SK-N-SH treated with all-trans-retinoic acid at 6 μM for 48 hours (cell line): ENCODE data around the gene CHCHD1.

Experiments used
- ATAC-seq: fragments of 200-7000 bp; cut with Tn5 transposase; 3 replicates; pipeline ENCODE4 v1.9.1; 2020; ENCODE audit warnings: mild to moderate bottlenecking, moderate library complexity
- ARNTL ChIP-seq: fragments of 450-650 bp; formaldehyde crosslinking; IDR thresholded peaks from 2 replicates; pipeline ENCODE4 v1.5.0; 2020; ENCODE audit warnings: low read depth, mild to moderate bottlenecking, moderate library complexity, borderline replicate concordance
- BACH2 ChIP-seq: fragments of 250-450 bp; sonication (Bioruptor Pico); IDR thresholded peaks from 2 replicates; pipeline ENCODE4 v1.9.0; 2021; ENCODE audit warnings: mild to moderate bottlenecking, borderline replicate concordance
- CREB5 ChIP-seq: fragments of 250-450 bp; sonication (Bioruptor Pico); IDR thresholded peaks from 2 replicates; pipeline ENCODE4 v1.5.1; 2020; ENCODE audit warnings: low read depth, mild to moderate bottlenecking, moderate library complexity
- CSDC2 ChIP-seq: fragments of 250-450 bp; sonication (Bioruptor Pico); IDR thresholded peaks from 2 replicates; pipeline ENCODE4 v1.5.0; 2020; ENCODE audit warnings: mild to moderate bottlenecking, moderate library complexity
- CSRNP3 ChIP-seq: fragments of 250-450 bp; sonication (Bioruptor Pico); IDR thresholded peaks from 2 replicates; pipeline ENCODE4 v1.5.1; 2021; ENCODE audit warnings: mild to moderate bottlenecking, moderate library complexity
- ESRRG ChIP-seq: fragments of 250-450 bp; sonication (Bioruptor Pico); IDR thresholded peaks from 2 replicates; pipeline ENCODE4 v1.6.1; 2021; ENCODE audit warnings: mild to moderate bottlenecking
- GLIS3 ChIP-seq: fragments of 250-450 bp; sonication (Bioruptor Pico); IDR thresholded peaks from 2 replicates; pipeline ENCODE4 v1.5.0; 2020; ENCODE audit warnings: mild to moderate bottlenecking, moderate library complexity
- ISL1 ChIP-seq: fragments of 250-450 bp; sonication (Bioruptor Pico); IDR thresholded peaks from 2 replicates; pipeline ENCODE4 v2.1.2; 2022; ENCODE audit warnings: mild to moderate bottlenecking, moderate library complexity
- OSR1 ChIP-seq: fragments of 250-450 bp; sonication (Bioruptor Pico); IDR thresholded peaks from 2 replicates; pipeline ENCODE4 v1.8.0; 2022; ENCODE audit warnings: moderate library complexity, mild to moderate bottlenecking, inconsistent platforms
- POU6F1 ChIP-seq: fragments of 250-450 bp; sonication (Bioruptor Pico); IDR thresholded peaks from 2 replicates; pipeline ENCODE4 v1.8.0; 2021; ENCODE audit warnings: low read depth, mild to moderate bottlenecking, moderate library complexity, borderline replicate concordance
- PPARA ChIP-seq: fragments of 250-450 bp; sonication (Bioruptor Pico); IDR thresholded peaks from 2 replicates; pipeline ENCODE4 v1.5.0; 2020; ENCODE audit warnings: mild to moderate bottlenecking, borderline replicate concordance
- RARB ChIP-seq: fragments of 250-450 bp; sonication (Bioruptor Pico); IDR thresholded peaks from 2 replicates; pipeline ENCODE4 v1.8.0; 2021; ENCODE audit warnings: mild to moderate bottlenecking, moderate library complexity
- SNAI2 ChIP-seq: fragments of 250-450 bp; sonication (Bioruptor Pico); IDR thresholded peaks from 2 replicates; pipeline ENCODE4 v1.5.0; 2020; ENCODE audit warnings: mild to moderate bottlenecking, moderate library complexity
- TCF4 ChIP-seq: fragments of 250-450 bp; sonication (Bioruptor Pico); IDR thresholded peaks from 2 replicates; pipeline ENCODE4 v1.8.0; 2021; ENCODE audit warnings: mild to moderate bottlenecking, moderate library complexity, borderline replicate concordance
- TOX ChIP-seq: fragments of 250-450 bp; sonication (Bioruptor Pico); IDR thresholded peaks from 2 replicates; pipeline ENCODE4 v1.8.0; 2021; ENCODE audit warnings: mild to moderate bottlenecking, moderate library complexity, borderline replicate concordance
- TSHZ2 ChIP-seq: fragments of 250-450 bp; sonication (Bioruptor Pico); IDR thresholded peaks from 2 replicates; pipeline ENCODE4 v1.5.0; 2020; ENCODE audit warnings: mild to moderate bottlenecking, moderate library complexity
- ZC3H10 ChIP-seq: fragments of 250-450 bp; sonication (Bioruptor Pico); IDR thresholded peaks from 2 replicates; pipeline ENCODE4 v1.5.1; 2021; ENCODE audit warnings: mild to moderate bottlenecking, moderate library complexity
- ZFP3 ChIP-seq: fragments of 250-450 bp; sonication (Bioruptor Pico); IDR thresholded peaks from 2 replicates; pipeline ENCODE4 v1.5.0; 2020; ENCODE audit warnings: mild to moderate bottlenecking, moderate library complexity
- ZFP30 ChIP-seq: fragments of 450-650 bp; formaldehyde crosslinking; IDR thresholded peaks from 2 replicates; pipeline ENCODE4 v1.5.0; 2022; ENCODE audit warnings: mild to moderate bottlenecking, moderate library complexity
- ZNF565 ChIP-seq: fragments of 450-650 bp; formaldehyde crosslinking; conservative IDR thresholded peaks from 2 replicates; pipeline ENCODE4 v1.5.0; 2020; ENCODE audit warnings: low read depth, mild to moderate bottlenecking, moderate library complexity
- ZNF70 ChIP-seq: fragments of 450-650 bp; formaldehyde crosslinking; IDR thresholded peaks from 2 replicates; pipeline ENCODE4 v1.5.0; 2020; ENCODE audit warnings: mild to moderate bottlenecking, moderate library complexity
- ZNF8 ChIP-seq: fragments of 450-650 bp; formaldehyde crosslinking; IDR thresholded peaks from 2 replicates; pipeline ENCODE4 v1.5.0; 2020; ENCODE audit warnings: mild to moderate bottlenecking, moderate library complexity

The CHCHD1 gene

GRCh38 chr10:73815719-73816030 is 33.8 kb downstream of the CHCHD1 start (continued):
- TF ChIP-seq CSRNP3 (CRISPR knock-in tag) (no peak), ZNF8 (CRISPR knock-in tag) (no peak), RARB (CRISPR knock-in tag) (no peak), ISL1 (no peak), POU6F1 (CRISPR knock-in tag) (no peak), ESRRG (CRISPR knock-in tag) (no peak), PPARA (CRISPR knock-in tag) (no peak)

GRCh38 chr10:73816917-73817729 is 35.3 kb downstream of the CHCHD1 start:
- ATAC-seq: no peak
- no peak for TF ChIP-seq RARB (CRISPR knock-in tag)
- no peak for TF ChIP-seq CSDC2
- no peak for TF ChIP-seq ZNF565

- no peak for ATAC-seq
- TF ChIP-seq ESRRG (CRISPR knock-in tag): no peak
These were observed 36.0 kb downstream of the CHCHD1 start for GRCh38 chr10:73817826-73818225.

GRCh38 chr10:73818402-73818801 is 36.6 kb downstream of the CHCHD1 start:
- no peak for ATAC-seq

GRCh38 chr10:73819081-73819480 is 37.2 kb downstream of the CHCHD1 start:
- no peak for ATAC-seq
- TF ChIP-seq OSR1 (CRISPR knock-in tag): no peak
- TF ChIP-seq ARNTL (CRISPR knock-in tag): no peak
- TF ChIP-seq TSHZ2 (CRISPR knock-in tag): no peak
- no peak for TF ChIP-seq ZNF70 (CRISPR knock-in tag)
- no peak for TF ChIP-seq CREB5 (CRISPR knock-in tag)
- TF ChIP-seq CSRNP3 (CRISPR knock-in tag): no peak
- TF ChIP-seq CSDC2: no peak
- no peak for TF ChIP-seq RARB (CRISPR knock-in tag)
- TF ChIP-seq SNAI2 (CRISPR knock-in tag): no peak
- TF ChIP-seq ZFP30 (CRISPR knock-in tag): no peak
- no peak for TF ChIP-seq TOX (CRISPR knock-in tag)
- TF ChIP-seq ZFP3 (CRISPR knock-in tag): no peak
- no peak for TF ChIP-seq TCF4 (CRISPR knock-in tag)
- TF ChIP-seq BACH2 (CRISPR knock-in tag): no peak
- TF ChIP-seq ESRRG (CRISPR knock-in tag): no peak
- no peak for TF ChIP-seq POU6F1 (CRISPR knock-in tag)
- TF ChIP-seq ZNF8 (CRISPR knock-in tag): no peak
- no peak for TF ChIP-seq GLIS3
- no peak for TF ChIP-seq ISL1
- TF ChIP-seq ZC3H10 (CRISPR knock-in tag): no peak

More at GRCh38 chr10:73818402-73818801, 36.6 kb downstream of the CHCHD1 start:
- TF ChIP-seq ZC3H10 (CRISPR knock-in tag) (no peak), PPARA (CRISPR knock-in tag) (no peak), ESRRG (CRISPR knock-in tag) (no peak), OSR1 (CRISPR knock-in tag) (no peak), ZNF8 (CRISPR knock-in tag) (no peak)
